Epidermal melanocyte (primary cell): ENCODE measurements around the gene PJVK.
A peak's percentile ranks its signal among the peaks of the same experiment; 100 is the strongest.

Experiments
- DNase-seq: peaks from one replicate; pipeline ENCODE4 v3.0.0; 2011; ENCODE audit warnings: low spot score; ENCODE audit not compliant: insufficient read length

The PJVK gene

DNA sequence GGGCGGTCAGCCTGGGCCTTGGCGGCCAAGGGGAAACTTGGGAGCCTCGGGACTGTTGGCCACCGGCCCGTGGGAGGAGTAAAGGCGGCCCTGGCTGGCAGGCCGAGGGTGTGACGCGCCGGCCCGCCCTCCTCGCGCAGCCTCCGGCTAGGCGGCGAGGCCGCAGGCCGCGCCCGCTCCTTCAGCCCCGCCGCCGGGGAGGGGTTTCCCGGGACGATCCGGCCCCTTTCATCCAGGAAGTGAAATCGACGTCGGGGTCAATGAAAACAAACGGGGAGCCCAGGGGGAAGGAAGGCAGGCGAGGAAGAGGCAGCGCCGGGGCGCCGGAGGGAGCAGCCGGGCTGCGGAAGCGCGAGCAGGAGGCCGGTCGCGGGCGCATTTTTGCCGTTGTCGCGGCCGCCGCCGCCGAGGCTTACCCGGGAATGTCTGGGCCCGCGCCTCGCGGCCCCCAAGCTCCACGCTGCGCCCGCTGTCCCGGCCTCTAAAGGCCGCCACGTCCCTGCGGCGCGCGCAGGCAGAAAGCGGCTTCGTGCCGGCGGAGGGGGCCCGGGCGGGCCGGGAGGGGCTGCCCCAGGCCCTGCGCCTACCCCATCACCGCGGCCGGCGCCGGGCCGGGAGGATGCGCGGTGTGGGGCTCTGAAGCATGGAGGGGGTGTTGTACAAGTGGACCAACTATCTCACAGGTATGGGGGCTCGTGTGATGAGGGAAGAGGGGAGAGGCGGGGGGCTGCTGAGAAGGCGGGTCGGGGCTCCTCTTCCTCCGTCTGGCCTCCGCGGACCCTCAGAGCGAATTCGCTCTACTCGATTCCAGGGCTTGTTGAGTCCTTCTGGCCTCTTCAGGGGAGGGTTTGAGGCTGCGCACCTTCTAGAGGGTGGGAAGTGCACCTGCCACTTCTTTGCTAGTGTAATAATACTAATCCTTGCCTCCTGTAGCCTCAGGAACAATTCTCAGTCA is 29.3 kb downstream of the PJVK start, which contains the start of gene PLEKHA3:
PLEKHA3 (plus strand) TSS at position 231 of the 955 bp plus-strand sequence; CDS start at position 644, 413 bp downstream.
- peak; percentile 86 for DNase-seq

DNA sequence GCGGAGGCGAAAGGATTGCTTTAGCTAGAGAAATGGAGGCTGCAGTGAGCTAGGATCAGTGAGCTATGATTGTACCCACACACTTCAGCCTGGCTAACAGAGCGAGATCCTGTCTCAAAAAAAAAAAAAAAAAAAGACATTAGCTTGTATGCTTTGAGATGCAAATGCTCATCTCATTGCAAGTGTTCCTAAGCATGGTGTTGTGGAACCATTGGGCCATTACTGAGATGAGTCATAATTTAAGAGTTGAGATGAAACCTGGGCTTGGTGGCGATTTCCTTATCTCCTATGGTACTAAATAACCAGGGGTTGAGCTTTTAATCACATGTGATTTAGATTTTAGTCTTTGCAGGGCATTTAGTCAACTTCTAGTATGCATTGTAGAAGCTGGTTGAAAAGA is 31.3 kb downstream of the PJVK start:
- no peak for DNase-seq

DNA sequence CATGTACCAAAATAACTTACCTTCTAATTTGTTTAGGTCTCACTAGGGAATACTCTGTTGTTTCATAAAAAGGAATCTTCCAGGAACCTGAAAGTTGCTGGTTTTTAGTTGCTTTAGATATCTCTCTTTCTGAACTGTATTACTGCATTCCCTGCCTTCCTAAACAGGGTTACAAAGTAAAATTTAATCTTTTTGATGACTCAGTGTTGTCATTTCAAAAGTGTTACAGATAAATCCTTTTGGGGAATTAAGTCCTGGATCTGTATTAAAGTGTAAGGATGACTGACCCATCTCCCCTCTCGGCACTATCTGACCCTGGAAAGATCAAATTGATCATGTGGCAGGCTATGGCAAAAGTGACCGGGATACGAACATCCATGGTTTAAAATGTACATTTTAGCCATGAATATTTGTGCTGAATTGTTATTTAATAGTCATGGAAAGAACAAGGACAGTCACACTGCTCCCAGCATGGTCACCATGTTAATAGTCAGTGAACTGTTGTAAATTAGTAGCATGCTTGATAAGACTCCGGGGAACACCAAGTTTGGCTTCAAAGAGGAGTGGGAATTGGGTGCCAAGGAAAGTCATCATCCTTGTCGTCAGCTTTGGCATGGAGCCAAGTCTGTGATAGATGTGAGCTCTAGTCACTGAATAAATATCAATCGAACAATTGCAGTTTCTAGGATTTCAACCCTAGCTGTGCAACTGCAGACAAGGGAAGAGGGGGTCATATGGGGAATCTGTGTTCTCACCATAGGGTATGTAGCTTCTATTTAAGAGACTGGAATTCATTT is 33.3 kb downstream of the PJVK start:
- DNase-seq = no peak

DNA sequence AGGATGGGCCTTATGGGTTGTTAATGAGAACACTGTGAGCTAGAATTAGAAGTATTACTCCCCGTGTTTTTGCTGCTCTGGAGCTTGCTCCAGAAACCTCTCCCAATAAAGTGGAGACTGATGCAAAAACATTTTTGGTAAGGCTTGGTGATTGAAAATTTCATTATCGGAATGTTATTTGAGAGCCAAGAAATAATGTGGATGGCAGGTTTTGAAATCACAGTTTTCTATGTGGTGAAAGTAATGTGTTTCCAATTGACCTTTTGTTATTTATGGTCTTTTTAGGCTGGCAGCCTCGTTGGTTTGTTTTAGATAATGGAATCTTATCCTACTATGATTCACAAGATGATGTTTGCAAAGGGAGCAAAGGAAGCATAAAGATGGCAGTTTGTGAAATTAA is 34.2 kb downstream of the PJVK start:
- no peak for DNase-seq

DNA sequence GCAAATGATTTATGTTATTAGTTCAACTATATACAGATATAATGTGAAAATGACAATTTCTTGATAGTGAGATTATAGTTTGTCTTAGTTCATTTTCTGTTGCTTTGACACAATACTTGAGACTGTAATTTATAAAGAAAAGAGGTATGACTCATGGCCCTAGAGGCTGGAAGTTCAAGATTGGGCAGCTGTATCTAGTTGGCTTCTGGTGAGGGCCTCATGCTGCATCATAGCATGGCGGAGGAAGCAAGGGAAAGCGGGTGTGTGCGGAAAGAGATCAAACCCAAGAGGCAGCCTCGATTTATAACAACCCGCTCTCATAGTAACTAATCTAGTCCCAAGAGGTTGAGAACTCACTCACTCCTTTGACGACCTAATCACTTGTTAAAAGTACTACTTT is 40.4 kb downstream of the PJVK start:
- no peak for DNase-seq

DNA sequence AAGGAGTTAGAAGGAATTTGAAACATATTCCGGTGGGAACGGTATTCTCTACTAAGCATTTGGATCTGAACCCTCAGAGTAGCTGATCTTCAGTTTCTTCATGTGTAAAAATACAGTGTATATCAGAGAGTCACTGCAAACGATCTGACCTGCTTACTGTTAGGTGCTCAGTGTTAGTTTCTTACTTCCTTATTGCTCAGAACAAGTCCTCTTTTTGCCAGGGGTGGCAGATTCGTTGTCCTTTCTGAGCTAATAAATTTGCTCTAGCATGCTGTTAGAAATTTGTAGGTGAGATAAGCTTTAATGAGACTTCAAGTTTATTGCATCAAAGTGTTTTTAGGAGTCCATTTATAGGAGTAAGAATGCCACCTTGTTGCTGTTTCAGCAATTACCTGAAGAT is 44.9 kb downstream of the PJVK start:
- DNase-seq = no peak

- DNase-seq = no peak
Observed at GRCh38 chr2:178498137-178498536, 47.0 kb downstream of the PJVK start.

GRCh38 chr2:178499640-178500039 is 48.5 kb downstream of the PJVK start:
- no peak for DNase-seq

GRCh38 chr2:178502751-178503150 is 51.6 kb downstream of the PJVK start:
- no peak for DNase-seq

DNA sequence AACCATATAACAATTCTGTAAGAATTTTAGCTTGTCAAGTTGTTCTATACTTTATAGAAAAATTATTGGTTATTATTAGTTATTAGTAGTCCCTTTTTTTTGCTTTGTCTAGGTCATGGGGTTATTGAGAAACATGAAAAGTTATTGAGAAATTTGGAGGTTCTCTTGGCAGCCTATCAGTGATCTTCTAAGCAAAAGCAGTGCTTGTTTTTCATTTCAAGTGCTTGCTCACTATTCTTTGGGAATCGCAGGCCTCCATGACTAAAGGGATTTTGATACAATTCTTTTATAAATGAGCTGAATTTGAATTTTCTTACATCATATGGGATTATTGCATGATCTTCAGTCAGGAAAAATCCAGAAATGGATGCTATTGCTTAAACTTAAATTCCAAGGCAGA is 54.9 kb downstream of the PJVK start:
- DNase-seq = no peak

DNA sequence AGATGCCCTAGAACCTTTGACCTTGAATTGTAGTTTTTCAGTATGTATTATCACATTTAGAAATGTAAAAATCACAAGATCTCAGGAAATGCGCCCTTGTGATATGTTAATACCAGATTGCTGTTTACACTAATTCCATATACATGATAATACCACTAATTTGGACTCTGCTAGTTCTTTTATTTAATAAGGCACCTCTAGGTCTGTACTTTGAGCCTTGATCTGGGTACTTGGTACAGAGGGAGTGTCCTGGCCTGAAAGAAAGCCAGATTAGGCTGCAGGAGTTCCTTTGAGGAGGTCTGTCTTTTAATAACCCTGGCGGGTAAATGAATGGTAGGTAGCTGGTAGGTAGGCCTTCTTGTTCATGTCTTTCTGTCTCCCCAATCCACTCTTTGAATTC is 55.3 kb downstream of the PJVK start:
- DNase-seq = no peak

- no peak for DNase-seq
Observed at GRCh38 chr2:178506949-178507348, 55.8 kb downstream of the PJVK start.

DNA sequence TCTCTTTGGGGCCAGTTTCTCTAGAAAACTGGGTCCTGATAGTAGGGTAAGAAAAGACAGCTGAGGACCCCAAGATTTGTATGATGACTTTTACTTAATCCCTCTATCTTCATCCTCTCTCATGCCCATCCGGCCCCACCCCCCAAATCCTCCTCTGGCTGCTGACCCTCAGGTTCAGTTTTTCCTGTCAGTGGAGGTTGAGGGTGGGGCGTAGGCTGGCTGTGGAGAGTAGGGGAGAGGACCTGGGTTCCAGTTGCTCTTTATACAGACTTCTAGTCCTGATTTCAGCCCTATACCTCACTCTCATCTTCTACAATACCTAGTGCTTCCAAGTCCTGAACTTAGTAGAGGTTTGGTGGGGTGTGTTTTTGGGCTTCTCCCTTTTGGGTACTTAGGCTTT is 57.5 kb downstream of the PJVK start:
- no peak for DNase-seq

DNA sequence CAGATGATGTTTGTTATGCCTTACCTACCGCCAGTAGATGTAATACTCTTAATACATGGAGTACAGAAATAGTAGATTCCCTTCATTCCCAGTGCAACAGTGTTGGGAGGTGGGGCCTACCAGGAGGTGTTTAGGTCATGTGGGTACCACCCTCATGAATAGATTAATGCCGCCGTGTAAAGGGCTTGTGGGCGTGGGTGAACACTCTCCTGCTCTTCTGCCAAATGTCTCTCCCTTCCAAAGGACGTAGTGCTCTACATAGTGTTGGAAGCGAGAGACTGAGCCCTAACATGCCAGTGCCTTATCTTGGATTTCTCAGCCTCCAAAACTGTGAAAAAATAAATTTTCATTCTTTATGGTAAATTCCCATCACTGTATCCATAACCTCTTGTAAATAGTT is 59.2 kb downstream of the PJVK start:
- no peak for DNase-seq
